IPS DF 4.7 (cell line): ENCODE measurements around the gene NADSYN1.

ENCODE experiments used
- DNase-seq: peaks from one replicate; pipeline ENCODE4 v3.0.0-alpha.2; 2013; ENCODE audit warnings: low spot score; ENCODE audit errors: extremely low read depth

The NADSYN1 gene

GRCh38 chr11:71544525-71545214 lies 91.7 kb downstream of the NADSYN1 start:
- DNase-seq, result no peak

- DNase-seq, result no peak
Measured at GRCh38 chr11:71545405-71545966, 92.5 kb downstream of the NADSYN1 start.

GRCh38 chr11:71548120-71548519 lies 95.1 kb downstream of the NADSYN1 start, which contains the start of gene KRTAP5-9:
Gene KRTAP5-9 (plus strand): TSS chr11:71548420. CDS start chr11:71548658, 238 bp downstream.
- no peak for DNase-seq

- DNase-seq, result no peak
Measured at GRCh38 chr11:71548716-71549151, 95.7 kb downstream of the NADSYN1 start.
